Small intestine (tissue), 7 donors: ENCODE data around the gene GREB1L. TPM values are rescaled to one million over a fixed set of nuclear protein-coding genes. Genes with fewer than 3 reads are reported as not detected.

ENCODE experiments used
- DNase-seq, 2 donors: peaks; one replicate each; pipeline versions ENCODE4 v3.0.0 to v3.0.0-alpha.2; 2013
- FAIRE-seq: peaks from 2 replicates; lab custom pipeline; 2012; peaks lifted over from hg19 to GRCh38; lab: Jason Lieb, UNC
- H3K27ac ChIP-seq, 3 donors: one replicate each; pipeline ENCODE4 v1.5.1; 2013; ENCODE audit warnings: low read length in 2 of 3, mild to moderate bottlenecking in 2 of 3, control low read depth in 1 of 3, inconsistent platforms in 1 of 3, low read depth in 1 of 3, moderate library complexity in 1 of 3
- H3K27me3 ChIP-seq, 3 donors: one replicate each; pipeline ENCODE4 v1.6.1; 2013; ENCODE audit warnings: low read length in 3 of 3, inconsistent platforms in 1 of 3; ENCODE audit not compliant: control insufficient read depth in 3 of 3, insufficient read depth in 3 of 3
- H3K36me3 ChIP-seq, 3 donors: one replicate each; pipeline ENCODE4 v1.6.1; 2013; ENCODE audit warnings: low read length in 3 of 3, inconsistent platforms in 1 of 3, low read depth in 1 of 3, mild to moderate bottlenecking in 1 of 3, moderate library complexity in 1 of 3; ENCODE audit not compliant: control insufficient read depth in 3 of 3, insufficient read depth in 2 of 3
- H3K4me1 ChIP-seq, 3 donors: one replicate each; pipeline ENCODE4 v1.6.1; 2013; ENCODE audit warnings: low read length in 2 of 3, inconsistent platforms in 1 of 3, low read depth in 1 of 3, mild to moderate bottlenecking in 1 of 3, moderate library complexity in 1 of 3; ENCODE audit not compliant: control insufficient read depth in 3 of 3, insufficient read depth in 2 of 3
- H3K4me3 ChIP-seq, 3 donors: one replicate each; pipeline ENCODE4 v1.5.1; 2013; ENCODE audit warnings: low read length in 3 of 3, control low read depth in 1 of 3, inconsistent platforms in 1 of 3, low read depth in 1 of 3, mild to moderate bottlenecking in 1 of 3, moderate library complexity in 1 of 3
- H3K9me3 ChIP-seq, 2 donors: one replicate each; pipeline ENCODE4 v1.6.1; 2013; ENCODE audit warnings: low read depth in 1 of 2, low read length in 1 of 2; ENCODE audit not compliant: control insufficient read depth in 2 of 2, insufficient read depth in 1 of 2
- WGBS, 3 donors: extraction: QIAGEN DNeasy Blood & Tissue Kit; methylation state at CpG; one replicate each; pipeline ENCODE4 v1.1.7; 2013; 5-methylcytosine and 5-hydroxymethylcytosine counted together
- polyA plus RNA-seq, 4 donors: library from polyadenylated mRNA; stranded (reverse) in 3 of 4; unstranded in 1 of 4; fragments of 200-250 nt in 3 of 4; fragments of 120-200 nt in 1 of 4; gene quantifications; one replicate each; pipeline versions ENCODE4 v1.2.1 to v1.2.3, GENCODE V29; 2013
- donor health status: healthy with polysubstance abuse.
- donor health status: control.
- donor health status: control.
- donor health status: Bipolar disorder and iron deficiency.
- donor health status: healthy.

GREB1L gene
- polyA plus RNA-seq, 4 donors, result under 0.01 to 2.4 (median 0.52) TPM; not detected in 1

DNA sequence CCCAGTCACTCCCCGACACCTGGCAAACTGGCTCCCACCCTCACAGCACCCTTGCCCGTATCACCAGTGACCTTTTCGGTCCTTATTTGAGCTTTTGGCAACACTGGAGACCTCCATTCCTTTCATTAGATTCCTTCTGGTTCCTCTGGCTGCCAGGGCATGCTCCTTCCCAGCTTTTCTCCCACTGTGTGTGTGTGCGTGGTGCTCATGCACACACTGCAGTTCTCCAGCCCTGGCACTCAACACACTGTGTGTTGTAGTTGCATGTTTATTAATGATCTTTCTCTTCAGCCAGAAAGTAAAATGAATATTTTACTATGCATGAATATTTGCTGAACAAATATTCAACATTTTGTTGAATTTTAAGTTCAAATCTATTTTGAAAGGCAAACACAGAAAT lies 219.4 kb downstream of the GREB1L start:
- Histone ChIP-seq H3K27me3 (no peaks in the 10 kb centered on the region), H3K9me3 (no peaks in the 10 kb centered on the region), H3K27ac (no peak overlapping the region), H3K4me3 (no peak overlapping the region), H3K4me1 (no peaks in the 10 kb centered on the region), H3K36me3 (no peaks in the 10 kb centered on the region)
- DNase-seq, result no peak
- FAIRE-seq, result no peak
- WGBS, 3 donors, result 88 to 91% (median 89%) methylated on average over 4 of the region's 4 CpGs

DNA sequence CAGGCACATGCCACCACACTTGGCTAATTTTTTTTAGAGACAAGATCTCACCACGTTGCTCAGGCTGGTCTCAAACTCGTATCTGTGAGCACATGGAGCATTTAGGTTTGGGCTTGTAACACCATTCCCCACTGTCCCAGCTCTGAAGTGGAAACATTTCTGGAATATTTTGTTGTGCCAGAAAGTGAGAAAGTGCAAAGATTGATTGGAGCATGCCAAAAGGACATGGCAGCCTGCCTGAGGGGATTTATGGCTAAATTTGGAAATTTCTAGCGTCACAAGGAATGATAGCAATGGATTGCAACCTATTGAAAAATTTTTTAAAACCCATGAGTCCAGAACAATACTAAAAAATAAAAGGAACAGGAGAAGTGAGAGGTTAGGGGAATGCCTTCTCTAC lies 221.7 kb downstream of the GREB1L start:
- Histone ChIP-seq H3K4me3 (no peak overlapping the region), H3K27me3 (no peaks in the 10 kb centered on the region), H3K4me1 (no peaks in the 10 kb centered on the region), H3K9me3 (no peaks in the 10 kb centered on the region), H3K36me3 (no peaks in the 10 kb centered on the region), H3K27ac (no peak overlapping the region)
- FAIRE-seq, result no peak
- WGBS, 3 donors, result 61 to 80% (median 73%) methylated on average over 3 of the region's 3 CpGs
- DNase-seq, result no peak

DNA sequence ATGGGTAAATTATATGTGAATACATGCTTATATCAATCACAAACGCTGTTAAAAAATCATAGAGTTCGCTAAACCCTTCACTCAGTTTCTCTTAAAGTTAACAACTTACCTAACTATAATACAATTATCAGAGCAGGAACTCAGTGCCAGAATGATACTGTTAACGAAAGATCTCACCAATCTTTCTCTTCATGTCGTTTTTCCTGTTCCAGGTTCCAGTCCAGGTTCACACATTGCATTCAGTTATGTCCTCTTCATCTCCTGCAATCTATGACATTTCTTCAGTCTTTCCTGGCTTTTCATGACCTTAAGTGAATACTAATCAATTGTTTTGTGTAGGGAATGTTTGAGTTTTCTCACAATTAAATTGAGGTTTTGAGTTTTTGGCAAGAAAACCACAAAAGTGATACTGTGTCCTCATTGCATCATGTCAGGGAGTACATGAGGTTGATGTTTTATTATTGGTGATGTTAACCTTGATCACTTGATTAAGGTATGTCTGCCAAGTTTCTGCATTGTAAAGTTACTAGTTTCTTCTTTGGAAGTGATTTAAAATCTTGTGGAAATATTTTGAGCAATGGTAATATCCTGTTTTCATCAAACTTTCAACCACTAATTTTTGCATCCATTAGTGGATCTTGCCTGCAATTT lies 226.6 kb downstream of the GREB1L start:
- Histone ChIP-seq H3K27me3 (no peaks in the 10 kb centered on the region), H3K9me3 (peaks cover 0 to 3% of the 10 kb centered on the region in 2 donors), H3K27ac (no peak overlapping the region), H3K4me1 (no peaks in the 10 kb centered on the region), H3K36me3 (no peaks in the 10 kb centered on the region), H3K4me3 (no peak overlapping the region)
- no peak for FAIRE-seq
- no peak for DNase-seq
- WGBS, 3 donors, result 79 to 84% (median 80%) methylated on average over 4 of the region's 4 CpGs

DNA sequence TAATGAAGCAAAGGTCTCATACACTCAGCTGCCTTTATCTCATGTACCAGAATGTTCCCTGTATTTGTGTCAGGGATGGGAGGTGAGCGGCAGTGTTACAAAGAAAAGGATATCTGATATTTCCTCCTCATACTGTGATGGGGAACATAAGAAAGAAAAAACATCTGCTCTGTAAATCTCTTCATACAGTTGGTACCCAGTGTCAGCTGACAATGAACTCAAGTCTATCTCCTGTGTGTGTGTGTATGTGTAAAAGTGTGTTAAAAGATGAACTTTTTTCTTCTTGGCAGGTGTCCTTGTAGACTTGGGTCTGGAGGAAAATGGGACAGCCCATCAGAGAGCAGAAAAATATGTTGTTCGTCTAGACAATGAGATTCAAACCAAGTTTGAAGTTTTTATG lies 230.7 kb downstream of the GREB1L start:
- H3K27ac ChIP-seq, result no peak overlapping the region

DNA sequence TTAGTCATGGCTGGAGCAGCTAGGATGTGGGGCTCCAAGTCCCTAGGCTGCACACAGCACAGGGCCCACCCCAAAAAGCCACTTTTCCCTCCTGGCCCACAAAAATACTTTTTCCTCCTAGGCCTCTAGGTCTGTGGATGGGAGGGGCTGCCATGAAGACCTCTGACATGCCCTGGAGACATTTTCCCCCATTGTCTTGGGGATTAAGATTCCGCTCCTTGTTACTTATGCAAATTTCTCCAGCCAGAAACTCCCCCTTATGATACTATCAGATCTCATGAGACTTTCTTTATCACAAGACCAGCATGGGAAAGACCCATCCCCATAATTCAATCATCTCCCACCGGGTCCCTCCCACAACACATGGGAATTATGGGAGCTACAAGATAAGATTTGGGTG lies 232.6 kb downstream of the GREB1L start:
- 78 to 94% (median 93%) methylated on average over 2 of the region's 2 CpGs for WGBS, 3 donors
- Histone ChIP-seq H3K27me3 (no peaks in the 10 kb centered on the region), H3K4me3 (no peak overlapping the region), H3K9me3 (peaks cover 0 to 7% of the 10 kb centered on the region in 2 donors), H3K27ac (no peak overlapping the region), H3K4me1 (no peaks in the 10 kb centered on the region), H3K36me3 (no peaks in the 10 kb centered on the region)
- FAIRE-seq, result no peak
- DNase-seq, result no peak

More for the DNA sequence above, 230.7 kb downstream of the GREB1L start:
- Histone ChIP-seq H3K4me1 (no peaks in the 10 kb centered on the region), H3K9me3 (peaks cover 0 to 7% of the 10 kb centered on the region in 2 donors), H3K4me3 (no peak overlapping the region), H3K36me3 (no peaks in the 10 kb centered on the region), H3K27me3 (no peaks in the 10 kb centered on the region)
- FAIRE-seq (no peak), DNase-seq (no peak)
- WGBS, 3 donors, result 89 to 98% (median 94%) methylated on average over 2 of the region's 2 CpGs

DNA sequence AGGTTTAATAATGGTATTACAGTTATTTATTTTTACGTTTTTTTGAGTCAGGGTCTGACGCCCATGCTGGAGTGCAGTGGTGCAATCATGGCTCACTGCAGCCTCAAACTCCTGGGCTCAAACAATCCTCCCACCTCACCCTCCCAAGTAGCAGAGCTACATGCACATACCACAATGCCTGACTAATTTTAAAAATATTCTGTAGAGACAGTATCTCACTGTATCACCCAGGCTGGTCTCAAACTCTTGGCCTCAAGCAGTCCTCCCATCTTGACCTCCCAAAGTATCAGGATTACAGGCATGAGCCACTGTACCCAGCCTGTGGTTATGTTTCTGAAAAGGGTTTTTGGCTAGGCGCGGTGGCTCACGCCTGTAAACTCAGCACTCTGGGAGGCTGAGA lies 237.7 kb downstream of the GREB1L start:
- H3K9me3 ChIP-seq, result no peaks in the 10 kb centered on the region
- H3K4me1 ChIP-seq, result no peaks in the 10 kb centered on the region
- no peaks in the 10 kb centered on the region for H3K27me3 ChIP-seq
- H3K4me3 ChIP-seq, result no peak overlapping the region
- DNase-seq, result no peak
- H3K27ac ChIP-seq, result no peak overlapping the region
- H3K36me3 ChIP-seq, result no peaks in the 10 kb centered on the region
- FAIRE-seq, result no peak
- WGBS, 3 donors, result 91 to 96% (median 94%) methylated on average over 5 of the region's 5 CpGs

DNA sequence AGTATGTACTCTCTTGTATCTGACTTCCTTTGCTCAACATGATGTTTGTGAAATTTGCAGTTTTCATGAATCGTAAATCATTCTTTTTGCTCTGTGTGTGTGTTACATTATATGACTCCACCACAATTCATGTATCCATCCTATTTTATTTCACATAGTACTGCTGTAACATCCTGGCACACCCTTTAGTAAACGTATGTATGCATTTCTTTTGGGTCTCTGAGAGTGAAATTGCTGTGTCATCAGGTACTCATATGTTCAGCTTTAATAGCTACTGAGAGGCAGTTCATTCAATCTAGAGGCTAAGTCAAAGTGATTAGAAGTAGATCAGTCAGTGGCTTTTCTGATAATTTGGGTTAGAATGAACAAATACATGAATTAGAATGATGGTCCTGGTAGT lies 239.7 kb downstream of the GREB1L start:
- 77 to 85% (median 83%) methylated on average over 2 of the region's 2 CpGs for WGBS, 3 donors
- H3K27me3 ChIP-seq, result no peaks in the 10 kb centered on the region
- H3K4me3 ChIP-seq, result no peak overlapping the region
- no peaks in the 10 kb centered on the region for H3K36me3 ChIP-seq
- no peaks in the 10 kb centered on the region for H3K4me1 ChIP-seq
- H3K9me3 ChIP-seq, result no peaks in the 10 kb centered on the region
- no peak for FAIRE-seq
- DNase-seq, result no peak
- H3K27ac ChIP-seq, result no peak overlapping the region

DNA sequence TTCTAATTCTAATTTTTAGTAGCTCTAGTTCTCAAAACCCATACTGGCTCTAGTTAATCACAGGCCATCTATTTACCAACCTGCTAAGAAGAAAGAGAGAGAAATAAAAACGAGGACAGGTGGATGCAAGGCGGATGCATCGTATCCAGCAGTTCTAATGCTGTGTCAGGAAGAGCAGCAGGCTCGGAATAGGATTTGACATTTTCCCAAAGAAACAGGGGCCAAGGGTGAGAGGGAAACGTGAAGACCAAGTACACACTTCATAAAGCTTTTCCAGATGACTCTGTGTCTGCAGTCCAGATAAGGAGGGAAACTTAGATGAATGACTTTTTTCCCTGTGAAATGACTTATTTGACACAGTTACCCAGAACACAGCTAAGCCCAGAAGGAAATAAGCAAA lies 241.0 kb downstream of the GREB1L start:
- Histone ChIP-seq H3K4me1 (no peaks in the 10 kb centered on the region), H3K27me3 (no peaks in the 10 kb centered on the region), H3K4me3 (no peak overlapping the region), H3K27ac (no peak overlapping the region), H3K9me3 (no peaks in the 10 kb centered on the region), H3K36me3 (no peaks in the 10 kb centered on the region)
- no peak for DNase-seq
- no peak for FAIRE-seq
- WGBS, 3 donors, result 78 to 87% (median 84%) methylated on average over 5 of the region's 5 CpGs
